Mesothelial cell of epicardium (in vitro differentiated cells): ENCODE results near the gene USP54. TPM values are rescaled to one million over a fixed set of nuclear protein-coding genes. Genes with fewer than 3 reads are reported as not detected.

Experiments used
- DNase-seq, 2 experiments: peaks; one replicate each; pipeline ENCODE4 v3.0.0; 2021; ENCODE audit warnings: low spot score in 2 of 2; ENCODE audit not compliant: unreplicated experiment in 2 of 2
- H3K27ac Mint-ChIP-seq: 2 replicates; pipeline ENCODE4 v1.8.0; 2021; ENCODE audit warnings: mixed read lengths
- H3K27me3 Mint-ChIP-seq: 2 replicates; pipeline ENCODE4 v1.8.0; 2021; ENCODE audit warnings: low read depth, mixed read lengths
- H3K36me3 Mint-ChIP-seq: 2 replicates; pipeline ENCODE4 v1.8.0; 2021; ENCODE audit warnings: mixed read lengths
- H3K4me1 Mint-ChIP-seq: 2 replicates; pipeline ENCODE4 v1.8.0; 2021; ENCODE audit warnings: mixed read lengths
- H3K4me3 Mint-ChIP-seq: 2 replicates; pipeline ENCODE4 v1.8.0; 2021; ENCODE audit warnings: mild to moderate bottlenecking, moderate library complexity, mixed read lengths
- H3K9me3 Mint-ChIP-seq: 2 replicates; pipeline ENCODE4 v1.8.0; 2021; ENCODE audit warnings: mixed read lengths
- total RNA-seq: library from RNA; stranded (reverse); gene quantifications from 3 replicates; pipeline ENCODE4 v1.2.1, GENCODE V29; 2021
- TF ChIP-seq, protein P1 (sequence below): fragments of 200-600 bp; sonication (generic); IDR thresholded peaks from one replicate; pipeline ENCODE4 v1.5.0; 2021; ENCODE audit warnings: antibody characterized with exemption; ENCODE audit not compliant: unreplicated experiment

USP54 gene
- total RNA-seq, 1 donor from 2014 or later: 26.7 TPM

DNA sequence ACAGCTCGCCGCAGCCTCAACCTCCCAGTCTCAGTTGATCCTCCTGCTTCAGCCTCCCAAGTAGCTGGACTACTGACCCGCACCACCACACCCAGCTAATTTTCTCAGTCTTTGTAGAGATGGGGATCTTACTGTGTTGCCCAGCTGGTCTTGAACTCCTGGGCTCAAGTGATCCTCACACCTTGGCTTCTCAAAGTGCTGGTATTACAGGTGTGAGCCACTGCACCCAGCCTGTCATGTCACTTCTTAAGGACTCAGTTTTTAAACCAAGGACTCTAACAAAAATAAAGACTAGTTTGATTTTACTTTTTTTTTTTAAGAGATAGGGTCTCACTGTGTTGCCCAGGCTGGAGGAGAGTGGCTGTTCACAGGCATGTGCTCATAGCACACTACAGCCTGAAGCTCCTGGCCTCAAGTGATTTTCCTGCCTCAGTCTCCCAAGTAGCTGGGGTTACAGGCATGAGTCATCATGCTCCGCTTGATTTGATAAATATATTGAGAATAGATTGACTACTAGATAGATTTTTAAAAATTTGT, 78.9 kb downstream of the USP54 start:
- TF ChIP-seq, protein P1, sequence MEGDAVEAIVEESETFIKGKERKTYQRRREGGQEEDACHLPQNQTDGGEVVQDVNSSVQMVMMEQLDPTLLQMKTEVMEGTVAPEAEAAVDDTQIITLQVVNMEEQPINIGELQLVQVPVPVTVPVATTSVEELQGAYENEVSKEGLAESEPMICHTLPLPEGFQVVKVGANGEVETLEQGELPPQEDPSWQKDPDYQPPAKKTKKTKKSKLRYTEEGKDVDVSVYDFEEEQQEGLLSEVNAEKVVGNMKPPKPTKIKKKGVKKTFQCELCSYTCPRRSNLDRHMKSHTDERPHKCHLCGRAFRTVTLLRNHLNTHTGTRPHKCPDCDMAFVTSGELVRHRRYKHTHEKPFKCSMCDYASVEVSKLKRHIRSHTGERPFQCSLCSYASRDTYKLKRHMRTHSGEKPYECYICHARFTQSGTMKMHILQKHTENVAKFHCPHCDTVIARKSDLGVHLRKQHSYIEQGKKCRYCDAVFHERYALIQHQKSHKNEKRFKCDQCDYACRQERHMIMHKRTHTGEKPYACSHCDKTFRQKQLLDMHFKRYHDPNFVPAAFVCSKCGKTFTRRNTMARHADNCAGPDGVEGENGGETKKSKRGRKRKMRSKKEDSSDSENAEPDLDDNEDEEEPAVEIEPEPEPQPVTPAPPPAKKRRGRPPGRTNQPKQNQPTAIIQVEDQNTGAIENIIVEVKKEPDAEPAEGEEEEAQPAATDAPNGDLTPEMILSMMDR: no peak

DNA sequence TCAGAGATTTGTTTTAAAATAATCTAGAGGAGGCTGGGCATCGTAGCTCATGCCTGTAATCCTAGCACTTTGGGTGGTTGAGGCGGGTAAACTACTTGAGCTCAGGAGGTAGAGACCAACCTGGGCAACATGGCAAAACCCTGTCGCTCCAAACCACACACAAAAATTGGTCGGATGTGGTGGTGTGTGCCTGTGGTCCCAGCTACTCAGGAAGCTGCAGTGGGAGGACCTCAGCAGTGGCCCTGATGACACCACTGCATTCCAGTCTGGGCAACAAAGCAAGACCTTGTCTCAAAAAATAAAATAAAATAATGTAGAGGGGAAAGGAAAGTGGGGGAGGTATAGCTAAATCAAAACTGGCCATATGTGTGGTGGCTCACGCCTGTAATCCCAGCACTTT, 81.4 kb downstream of the USP54 start:
- Mint-ChIP-seq H3K27me3 (no peaks in the 10 kb centered on the region), H3K27ac (no peak overlapping the region), H3K9me3 (no peaks in the 10 kb centered on the region), H3K36me3 (peaks cover 9% of the 10 kb centered on the region), H3K4me3 (no peak overlapping the region), H3K4me1 (no peaks in the 10 kb centered on the region)
- TF ChIP-seq, protein P1: no peak
- DNase-seq: no peak

More for the DNA sequence above, 78.9 kb downstream of the USP54 start:
- no peak for DNase-seq
- Mint-ChIP-seq H3K27ac (no peak overlapping the region), H3K4me1 (no peaks in the 10 kb centered on the region), H3K27me3 (no peaks in the 10 kb centered on the region), H3K36me3 (peaks cover 2% of the 10 kb centered on the region), H3K4me3 (no peak overlapping the region), H3K9me3 (no peaks in the 10 kb centered on the region)

DNA sequence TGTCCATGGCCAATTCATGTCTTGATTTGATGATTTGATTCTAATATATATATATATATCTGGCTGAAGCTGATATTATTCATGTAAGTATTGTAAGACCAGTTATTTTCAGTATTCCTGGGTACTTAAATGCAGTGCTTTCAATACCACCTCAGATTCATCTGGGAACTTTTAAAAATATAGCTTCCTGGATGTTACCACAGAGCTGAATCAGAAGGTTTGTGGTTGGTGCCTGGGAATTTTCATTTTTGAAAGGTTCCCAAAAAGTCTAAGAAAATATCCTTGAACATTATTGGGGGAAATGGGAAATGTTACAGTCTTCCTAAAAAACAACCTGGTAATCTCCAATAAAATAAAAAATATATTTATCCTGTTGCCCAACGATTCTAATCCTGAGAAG, 84.7 kb downstream of the USP54 start:
- H3K27ac Mint-ChIP-seq: no peak overlapping the region
- H3K36me3 Mint-ChIP-seq: peaks cover 18% of the 10 kb centered on the region
- TF ChIP-seq, protein P1: no peak
- no peaks in the 10 kb centered on the region for H3K9me3 Mint-ChIP-seq
- DNase-seq: no peak
- no peak overlapping the region for H3K4me3 Mint-ChIP-seq
- no peaks in the 10 kb centered on the region for H3K27me3 Mint-ChIP-seq
- H3K4me1 Mint-ChIP-seq: no peaks in the 10 kb centered on the region

DNA sequence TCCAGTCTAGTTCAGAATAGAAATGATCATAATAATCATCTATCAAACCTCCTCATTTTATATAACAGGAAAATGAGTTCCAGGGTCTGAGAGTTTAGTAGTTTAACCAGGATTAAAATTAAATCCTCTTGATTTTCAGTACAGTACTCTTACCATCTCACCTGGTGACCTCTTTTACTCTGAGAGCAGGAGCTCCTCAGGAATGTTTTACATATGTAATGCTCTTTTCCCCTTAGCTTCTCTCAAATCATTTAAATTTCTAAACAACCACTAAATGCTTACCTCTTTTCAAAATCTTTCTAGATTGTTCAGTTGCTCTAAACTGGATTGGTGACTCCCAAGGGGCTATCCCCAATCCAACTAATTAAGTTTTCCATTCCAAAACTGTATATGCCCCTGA, 85.1 kb downstream of the USP54 start:
- TF ChIP-seq, protein P1: no peak
- Mint-ChIP-seq H3K36me3 (peaks cover 18% of the 10 kb centered on the region), H3K9me3 (no peaks in the 10 kb centered on the region), H3K27me3 (no peaks in the 10 kb centered on the region), H3K4me3 (no peak overlapping the region), H3K27ac (no peak overlapping the region), H3K4me1 (no peaks in the 10 kb centered on the region)
- no peak for DNase-seq

DNA sequence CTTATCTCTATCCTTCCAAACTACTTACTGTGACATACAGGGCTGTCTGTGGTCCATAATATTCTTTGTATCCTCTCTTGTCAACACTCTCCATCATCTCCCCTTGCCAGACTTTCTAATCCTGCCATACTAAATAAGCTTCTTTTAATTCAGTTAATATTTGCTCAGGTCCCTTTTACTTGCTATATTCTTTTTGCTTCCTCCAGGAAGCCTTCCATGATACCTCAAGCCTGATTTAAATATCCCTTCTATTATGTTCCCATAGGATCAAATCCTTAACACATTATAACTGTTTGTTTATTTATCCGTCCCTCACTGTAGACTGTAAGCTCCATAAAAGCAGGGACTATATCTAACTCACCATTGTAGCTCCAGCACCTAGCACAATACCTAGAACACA, 88.1 kb downstream of the USP54 start:
- no peak overlapping the region for H3K4me3 Mint-ChIP-seq
- H3K4me1 Mint-ChIP-seq: no peaks in the 10 kb centered on the region
- H3K27ac Mint-ChIP-seq: no peak overlapping the region
- peaks cover 19% of the 10 kb centered on the region for H3K36me3 Mint-ChIP-seq
- H3K9me3 Mint-ChIP-seq: no peaks in the 10 kb centered on the region
- TF ChIP-seq, protein P1: no peak
- H3K27me3 Mint-ChIP-seq: no peaks in the 10 kb centered on the region
- no peak for DNase-seq

DNA sequence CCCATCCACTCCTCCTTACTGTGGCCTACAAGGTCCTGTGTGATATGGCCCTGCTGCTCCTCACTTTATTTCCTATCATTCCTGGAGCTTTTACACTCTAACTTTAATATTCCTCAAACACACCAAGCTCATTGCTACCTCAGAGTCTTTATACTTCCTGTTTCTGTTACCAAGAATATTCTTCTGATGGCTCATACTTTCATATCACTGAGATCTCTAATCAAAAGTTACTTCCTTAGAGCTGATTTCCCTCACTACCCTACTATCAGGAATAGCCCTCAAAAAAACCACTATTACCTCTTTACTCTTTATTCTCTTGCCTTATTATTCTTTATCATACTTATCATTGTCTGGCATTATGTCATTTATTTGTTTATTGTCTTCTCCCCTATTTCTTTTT, 89.5 kb downstream of the USP54 start:
- H3K4me1 Mint-ChIP-seq: peaks cover 3% of the 10 kb centered on the region
- no peak overlapping the region for H3K4me3 Mint-ChIP-seq
- H3K27ac Mint-ChIP-seq: no peak overlapping the region
- TF ChIP-seq, protein P1: no peak
- no peaks in the 10 kb centered on the region for H3K9me3 Mint-ChIP-seq
- H3K27me3 Mint-ChIP-seq: no peaks in the 10 kb centered on the region
- H3K36me3 Mint-ChIP-seq: peaks cover 19% of the 10 kb centered on the region
- DNase-seq: no peak
